ENCODE measurements around the gene TERB1.

TERB1 gene

GRCh38 chr16:66746048-66746447 lies 55.3 kb downstream of the TERB1 start:
- no peak for FAIRE-seq

GRCh38 chr16:66741950-66742808 lies 59.2 kb downstream of the TERB1 start:
- FAIRE-seq, result no peak

GRCh38 chr16:66741169-66741900 lies 60.0 kb downstream of the TERB1 start:
- no peak for FAIRE-seq

GRCh38 chr16:66740533-66740932 lies 60.9 kb downstream of the TERB1 start:
- FAIRE-seq, result no peak

GRCh38 chr16:66740010-66740409 lies 61.4 kb downstream of the TERB1 start:
- FAIRE-seq, result peak; percentile 69

GRCh38 chr16:66735891-66736290 lies 65.5 kb downstream of the TERB1 start:
- FAIRE-seq, result no peak

- FAIRE-seq, result no peak
Observed at GRCh38 chr16:66731101-66731500, 70.3 kb downstream of the TERB1 start.

- no peak for FAIRE-seq
Observed at GRCh38 chr16:66728804-66729203, 72.6 kb downstream of the TERB1 start.

GRCh38 chr16:66728117-66728787 lies 73.1 kb downstream of the TERB1 start:
- peak; percentile 92 for FAIRE-seq

- FAIRE-seq, result no peak
Observed at GRCh38 chr16:66720766-66721165, 80.6 kb downstream of the TERB1 start.

- FAIRE-seq, result no peak
Observed at GRCh38 chr16:66719246-66719645, 82.1 kb downstream of the TERB1 start.

- FAIRE-seq, result no peak
Observed at GRCh38 chr16:66717776-66718175, 83.6 kb downstream of the TERB1 start.

GRCh38 chr16:66717112-66717675 lies 84.2 kb downstream of the TERB1 start:
- FAIRE-seq, result no peak

- no peak for FAIRE-seq
Observed at GRCh38 chr16:66714654-66715307, 86.6 kb downstream of the TERB1 start.

GRCh38 chr16:66714062-66714461 lies 87.3 kb downstream of the TERB1 start:
- FAIRE-seq, result no peak

- FAIRE-seq, result no peak
Observed at GRCh38 chr16:66713076-66713475, 88.3 kb downstream of the TERB1 start.

- FAIRE-seq, result no peak
Observed at GRCh38 chr16:66712512-66712911, 88.9 kb downstream of the TERB1 start.

GRCh38 chr16:66711581-66711980 lies 89.8 kb downstream of the TERB1 start:
- FAIRE-seq, result no peak

GRCh38 chr16:66706506-66706880 lies 94.9 kb downstream of the TERB1 start:
- FAIRE-seq, result no peak

- FAIRE-seq, result no peak
Observed at GRCh38 chr16:66705790-66706505, 95.4 kb downstream of the TERB1 start.
